BJ (cell line): Measurements from ENCODE around the gene LARP1B. TPM values are rescaled to one million over a fixed set of nuclear protein-coding genes. Genes with fewer than 3 reads are reported as not detected.

Source experiments
- CTCF ChIA-PET: fragments of 350-600 bp; formaldehyde crosslinking; extraction: SDS; loops from one replicate; lab custom pipeline; 2021; ENCODE audit warnings: antibody characterized with exemption, inconsistent platforms; lab: Yijun Ruan, JAX
- POLR2A ChIA-PET: fragments of 300-600 bp; sonication (Branson Sonifier 250); formaldehyde crosslinking; extraction: SDS; loops from one replicate; lab custom pipeline; 2021; ENCODE audit warnings: antibody characterized with exemption; lab: Charles Lee
- DNase-seq: peaks from one replicate; pipeline ENCODE4 v3.0.0-alpha.2; 2011; ENCODE audit warnings: low read depth
- H3K27me3 ChIP-seq: 2 replicates; pipeline ENCODE4 v1.6.0; 2011; ENCODE audit warnings: low read length; ENCODE audit not compliant: control insufficient read depth, insufficient read depth
- H3K36me3 ChIP-seq: 2 replicates; pipeline ENCODE4 v1.5.1; 2011; ENCODE audit warnings: low read length; ENCODE audit not compliant: control insufficient read depth, insufficient read depth
- H3K4me3 ChIP-seq: 2 replicates; pipeline ENCODE4 v1.5.1; 2011; ENCODE audit warnings: low read depth, mild to moderate bottlenecking, control low read depth, low read length
- polyA plus RNA-seq: library from polyadenylated mRNA; depleted of rRNA; stranded (reverse); fragments of >200 nt; gene quantifications from 2 replicates; pipeline ENCODE4 v1.2.3, GENCODE V29; 2011
- TF ChIP-seq, protein P1 (sequence below): IDR thresholded peaks from 2 replicates; pipeline ENCODE4 v1.5.1; 2011; ENCODE audit warnings: low read depth, mild to moderate bottlenecking, control low read depth, inconsistent platforms, low read length, moderate library complexity; ENCODE audit not compliant: insufficient read depth

Gene LARP1B
- polyA plus RNA-seq, 1 experiment = 4.5 TPM

DNA sequence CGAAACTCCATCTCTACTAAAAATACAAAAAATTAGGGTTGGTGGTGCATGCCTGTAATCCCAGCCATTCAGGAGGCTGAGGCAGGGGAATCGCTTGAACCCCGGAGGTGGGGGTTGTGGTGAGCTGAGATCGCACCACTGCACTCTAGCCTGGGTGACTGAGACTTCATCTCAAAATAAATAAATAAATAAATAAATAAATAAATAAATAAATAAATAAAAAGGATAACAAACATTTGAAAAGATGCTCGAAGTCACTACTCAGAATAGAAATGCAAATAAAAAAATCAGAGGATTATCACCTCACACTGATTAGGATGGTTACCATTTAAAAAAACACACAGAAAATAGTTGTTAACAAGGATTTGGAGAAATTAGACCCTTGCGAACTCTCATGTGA lies 73.8 kb downstream of the LARP1B start:
- DNase-seq = no peak
- Histone ChIP-seq H3K27me3 (no peaks in the 10 kb centered on the region), H3K4me3 (no peak overlapping the region), H3K36me3 (no peaks in the 10 kb centered on the region)
- TF ChIP-seq, protein P1, sequence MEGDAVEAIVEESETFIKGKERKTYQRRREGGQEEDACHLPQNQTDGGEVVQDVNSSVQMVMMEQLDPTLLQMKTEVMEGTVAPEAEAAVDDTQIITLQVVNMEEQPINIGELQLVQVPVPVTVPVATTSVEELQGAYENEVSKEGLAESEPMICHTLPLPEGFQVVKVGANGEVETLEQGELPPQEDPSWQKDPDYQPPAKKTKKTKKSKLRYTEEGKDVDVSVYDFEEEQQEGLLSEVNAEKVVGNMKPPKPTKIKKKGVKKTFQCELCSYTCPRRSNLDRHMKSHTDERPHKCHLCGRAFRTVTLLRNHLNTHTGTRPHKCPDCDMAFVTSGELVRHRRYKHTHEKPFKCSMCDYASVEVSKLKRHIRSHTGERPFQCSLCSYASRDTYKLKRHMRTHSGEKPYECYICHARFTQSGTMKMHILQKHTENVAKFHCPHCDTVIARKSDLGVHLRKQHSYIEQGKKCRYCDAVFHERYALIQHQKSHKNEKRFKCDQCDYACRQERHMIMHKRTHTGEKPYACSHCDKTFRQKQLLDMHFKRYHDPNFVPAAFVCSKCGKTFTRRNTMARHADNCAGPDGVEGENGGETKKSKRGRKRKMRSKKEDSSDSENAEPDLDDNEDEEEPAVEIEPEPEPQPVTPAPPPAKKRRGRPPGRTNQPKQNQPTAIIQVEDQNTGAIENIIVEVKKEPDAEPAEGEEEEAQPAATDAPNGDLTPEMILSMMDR = no peak
- ChIA-PET POLR2A (no interaction called here), CTCF (no interaction called here)

DNA sequence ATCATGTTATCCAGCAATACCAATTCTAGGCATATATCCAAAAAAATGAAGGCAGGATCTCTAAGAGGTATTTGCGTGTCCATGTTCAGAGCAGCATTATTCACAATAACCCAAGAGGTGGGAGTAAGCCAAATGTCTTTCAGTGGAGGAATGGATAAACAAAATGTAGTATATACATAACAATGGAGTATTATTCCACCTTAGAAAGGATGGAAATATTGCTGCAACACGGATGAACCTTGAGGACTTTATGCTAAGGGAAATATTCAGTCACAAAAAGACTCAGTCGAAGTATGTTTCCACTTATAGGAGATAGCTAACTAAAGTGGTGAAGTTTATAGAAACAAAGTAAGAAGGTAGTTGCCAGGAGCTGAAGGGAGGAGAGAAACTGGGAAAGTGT lies 74.3 kb downstream of the LARP1B start:
- ChIA-PET POLR2A (no interaction called here), CTCF (no interaction called here)
- no peaks in the 10 kb centered on the region for H3K36me3 ChIP-seq
- no peak overlapping the region for H3K4me3 ChIP-seq
- TF ChIP-seq, protein P1 = no peak
- no peaks in the 10 kb centered on the region for H3K27me3 ChIP-seq
- no peak for DNase-seq

DNA sequence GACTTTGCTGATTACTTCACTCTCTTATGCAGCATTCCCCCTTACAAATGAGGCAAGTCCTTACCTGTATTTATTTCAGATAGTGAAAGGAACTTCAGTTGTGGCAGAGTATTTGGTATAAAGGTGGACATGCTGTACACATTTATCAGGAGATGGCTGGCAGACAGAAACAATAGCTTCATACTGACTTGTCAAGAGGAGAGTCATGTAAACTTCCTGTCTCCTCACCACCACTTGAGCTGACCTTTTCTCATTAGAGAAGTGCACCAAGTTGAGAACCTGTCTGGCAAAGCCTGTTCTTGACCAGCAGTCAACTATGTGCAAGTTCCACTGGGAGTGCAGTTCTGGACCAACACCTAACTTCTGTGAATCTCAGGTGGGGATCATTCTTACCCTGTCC lies 80.8 kb downstream of the LARP1B start:
- DNase-seq = no peak
- Histone ChIP-seq H3K4me3 (no peak overlapping the region), H3K36me3 (no peaks in the 10 kb centered on the region; the same call in 1 of the 2 replicates), H3K27me3 (no peaks in the 10 kb centered on the region)
- ChIA-PET POLR2A (no interaction called here), CTCF (no interaction called here)
- TF ChIP-seq, protein P1 = no peak

DNA sequence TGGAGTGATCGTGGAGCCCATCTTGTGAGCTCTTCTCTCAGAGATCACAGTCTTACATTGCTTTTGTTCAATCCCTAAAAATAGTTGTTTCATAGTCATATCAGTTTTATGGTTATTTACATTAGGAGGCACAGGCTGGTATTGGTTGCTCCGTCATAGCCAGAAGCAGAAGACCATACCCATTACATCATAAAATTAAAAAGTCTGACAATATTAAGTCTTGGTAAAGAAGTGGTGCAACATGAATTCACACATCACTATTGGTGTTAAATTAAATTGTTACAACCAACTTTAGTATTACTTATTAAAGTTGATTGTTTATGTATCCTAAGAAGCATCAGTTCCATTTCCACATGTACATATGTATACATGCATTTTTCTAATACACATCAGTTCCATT lies 84.6 kb downstream of the LARP1B start:
- Histone ChIP-seq H3K27me3 (no peaks in the 10 kb centered on the region), H3K4me3 (no peak overlapping the region), H3K36me3 (no peaks in the 10 kb centered on the region; the same call in 1 of the 2 replicates)
- DNase-seq = no peak
- ChIA-PET POLR2A (no interaction called here), CTCF (interaction anchor here (0.9 kb wide), 1 partner anchor 29 kb away, joined by 4 read pairs; no protein-coding TSS in a partner anchor)
- TF ChIP-seq, protein P1 = no peak

DNA sequence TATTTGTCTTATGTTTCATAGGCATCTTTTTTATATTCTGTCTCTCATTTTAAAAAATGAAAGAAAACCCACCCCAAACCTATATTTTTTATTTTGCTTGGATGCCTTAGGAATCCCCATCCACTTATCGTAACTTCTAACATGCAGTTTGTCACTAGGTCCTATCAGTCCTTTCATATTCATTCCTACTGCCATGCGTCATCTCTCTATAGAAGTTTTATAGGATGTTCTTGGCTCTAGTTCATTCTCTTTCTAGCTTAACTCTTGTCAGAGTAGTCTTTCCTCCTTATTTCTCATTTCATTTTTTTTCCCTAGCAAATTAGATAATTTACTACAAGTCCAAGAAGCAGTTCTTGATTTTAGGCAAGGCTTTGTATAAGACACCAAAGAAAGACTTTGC lies 92.7 kb downstream of the LARP1B start:
- H3K4me3 ChIP-seq = no peak overlapping the region
- DNase-seq = no peak
- CTCF ChIA-PET = no interaction called here
- TF ChIP-seq, protein P1 = no peak
- H3K27me3 ChIP-seq = no peaks in the 10 kb centered on the region
- POLR2A ChIA-PET = no interaction called here
- no peaks in the 10 kb centered on the region for H3K36me3 ChIP-seq
